ENCODE data around the gene FBXO10.

FBXO10 gene

DNA sequence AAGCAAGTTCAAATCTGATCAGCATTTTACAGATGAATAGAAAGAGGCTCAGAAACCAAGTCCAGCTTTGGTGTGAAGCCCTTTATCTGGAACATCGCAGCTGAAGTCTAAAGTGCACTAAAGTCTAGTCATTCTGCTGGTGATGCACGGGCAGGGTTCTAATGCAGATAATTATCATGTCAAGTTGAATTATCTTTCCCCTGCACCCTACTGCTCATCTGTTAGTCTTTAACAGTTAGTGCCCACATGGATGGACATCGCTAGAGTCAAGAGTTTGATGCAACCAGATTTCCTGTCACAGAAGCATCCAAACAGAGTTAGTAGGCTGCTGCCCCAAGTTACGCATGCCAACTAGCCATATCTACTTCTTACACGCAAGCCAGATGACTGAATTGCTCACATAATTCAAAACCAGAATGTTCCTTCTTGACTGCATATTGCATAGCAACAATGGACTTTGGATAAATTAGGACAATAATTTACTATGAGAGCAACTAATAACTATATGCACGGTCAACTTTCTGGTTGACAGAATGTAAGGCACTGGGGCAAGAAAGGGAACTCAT lies 17.8 kb upstream of the FBXO10 start:
- DNase-seq (ENCODE audit: low spot score) = no peak

DNA sequence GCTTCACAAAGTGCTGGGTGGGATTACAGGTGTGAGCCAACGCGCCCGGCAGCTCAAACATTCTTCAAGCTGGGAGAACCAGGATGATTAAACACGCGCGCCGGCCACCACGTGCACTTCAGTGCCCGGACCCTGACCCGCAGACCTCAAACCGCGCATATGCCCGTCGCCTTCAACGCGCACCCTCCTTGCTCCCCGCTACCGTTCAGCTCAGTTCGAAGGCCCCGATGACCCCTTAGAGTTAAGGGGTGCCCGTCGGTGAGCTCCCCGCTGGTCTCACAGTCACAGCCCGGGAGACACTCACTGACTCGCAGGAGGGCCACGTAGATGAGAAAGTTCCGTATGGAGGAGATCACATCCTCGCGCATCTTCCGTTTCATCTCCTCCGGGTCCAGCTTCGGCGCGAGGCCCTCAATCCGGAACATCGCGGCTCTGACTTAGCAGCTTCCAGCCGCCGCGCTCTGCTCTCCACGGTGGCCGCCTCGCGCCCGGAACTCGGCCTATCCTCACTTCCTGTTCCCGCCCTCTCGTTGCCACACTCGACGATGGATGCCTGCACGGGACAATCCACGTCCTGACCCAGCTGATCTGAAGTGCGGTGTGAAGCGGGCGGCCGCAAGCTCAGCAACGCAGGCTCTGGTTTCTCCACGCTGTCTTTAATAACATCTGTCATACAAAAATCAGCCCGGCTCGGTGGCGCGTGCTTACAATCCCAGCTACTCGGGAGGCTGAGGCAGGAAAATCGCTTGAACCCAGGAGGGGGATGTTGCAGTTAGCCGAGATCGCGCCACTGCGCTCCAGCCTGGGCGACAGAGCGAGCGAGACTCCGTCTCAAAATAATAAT lies 16.1 kb upstream of the FBXO10 start, which contains the start of gene TOMM5:
TSS of gene TOMM5 (minus strand) at position 490 of the 844 bp plus-strand sequence. CDS start at position 425, 65 bp downstream.
- peak; percentile 96 for DNase-seq (ENCODE audit: low spot score)

DNA sequence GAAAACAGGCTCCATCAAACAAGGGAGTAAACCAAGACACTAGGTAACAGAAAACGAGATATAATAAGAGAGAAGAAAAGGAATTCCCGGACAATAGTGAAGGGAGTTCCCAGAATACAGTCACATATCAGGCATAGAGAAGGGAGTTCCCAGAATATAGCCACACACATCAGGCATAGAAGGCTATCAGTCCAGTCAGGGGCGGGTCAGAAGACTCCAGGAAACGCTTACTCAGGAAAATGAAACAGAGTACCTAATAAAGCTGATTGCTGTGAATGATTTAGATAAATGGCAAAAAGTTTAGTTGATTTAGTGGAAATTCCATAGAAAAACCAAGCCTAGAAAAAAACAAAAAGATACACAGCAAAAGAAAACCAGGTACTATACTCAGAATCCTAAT lies 11.3 kb upstream of the FBXO10 start:
- no peak for DNase-seq (ENCODE audit: low spot score)

DNA sequence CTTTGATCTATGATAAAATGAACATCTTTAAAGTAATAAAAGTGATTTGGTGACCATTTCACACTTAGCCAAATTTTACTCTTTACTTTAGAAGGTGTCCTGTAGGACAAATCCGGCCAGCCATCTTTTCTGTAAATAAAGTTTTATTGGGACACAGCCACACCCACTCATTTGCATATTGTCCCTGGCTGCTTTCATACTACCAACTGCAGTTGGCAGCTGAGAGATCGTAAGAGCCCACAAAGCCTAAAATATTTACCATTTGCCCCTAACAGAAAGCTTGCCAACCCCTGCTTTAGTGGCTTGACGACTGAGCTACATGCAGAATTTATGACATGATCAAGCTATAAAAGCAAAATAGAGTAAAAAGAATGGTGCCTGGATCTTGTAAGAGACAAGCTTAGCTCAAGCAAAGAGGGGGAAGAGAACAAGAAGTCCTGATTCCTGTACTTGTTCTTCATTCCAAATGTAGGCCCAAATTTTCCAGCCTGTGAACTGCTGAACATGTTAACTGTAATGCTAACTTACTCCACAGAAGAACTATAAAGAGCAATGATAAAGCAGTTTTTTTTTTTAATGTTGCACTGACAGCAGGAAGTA lies 7.4 kb upstream of the FBXO10 start:
- no peak for DNase-seq (ENCODE audit: low spot score)

DNA sequence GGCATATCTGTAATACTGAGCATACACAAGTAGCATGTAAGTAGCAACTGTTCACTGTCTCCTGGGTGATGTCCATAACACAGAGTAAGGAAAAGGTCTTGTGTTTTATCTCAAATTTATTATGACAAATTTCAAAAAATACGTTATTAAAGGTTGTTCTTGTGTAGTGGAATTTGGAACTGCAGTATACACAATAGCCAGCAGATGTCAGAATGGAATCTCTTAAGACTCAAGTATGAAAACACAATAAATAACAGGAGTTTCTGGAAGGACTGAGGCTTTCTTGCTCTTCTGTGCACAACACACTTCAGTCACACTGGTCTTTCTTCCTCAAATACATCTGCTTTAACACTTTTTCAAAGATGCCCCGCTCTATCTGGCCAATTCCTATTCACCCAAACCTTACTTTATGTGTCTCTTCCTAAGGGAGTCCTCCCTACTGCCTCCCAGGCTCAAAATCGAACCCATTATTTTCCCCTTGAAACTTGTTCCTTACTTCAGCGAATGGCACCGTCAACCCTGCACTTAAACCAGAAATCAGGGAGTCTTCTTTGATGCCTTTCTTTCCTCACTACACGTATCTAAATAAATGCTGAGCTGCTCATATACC lies 6.5 kb upstream of the FBXO10 start:
- DNase-seq (ENCODE audit: low spot score) = peak; percentile 64

DNA sequence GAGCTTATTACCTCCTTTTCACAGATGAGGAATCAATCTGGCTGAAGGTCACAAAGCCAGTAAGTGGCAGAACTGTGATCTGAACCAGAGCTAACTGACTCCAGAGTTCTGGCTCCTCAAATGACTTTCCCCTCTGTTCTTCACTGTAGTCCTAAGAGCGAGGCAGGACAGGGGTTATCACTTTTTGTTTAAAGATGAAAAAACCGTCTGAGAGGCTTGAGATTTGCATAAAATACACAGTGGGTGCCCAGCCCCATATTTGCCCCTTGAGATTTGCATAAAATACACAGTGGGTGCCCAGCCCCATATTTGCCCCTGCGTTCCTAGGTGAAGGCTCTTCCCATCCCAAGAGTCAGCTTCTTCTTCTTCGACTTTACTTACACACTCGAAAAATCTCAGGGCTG lies 667 bp downstream of the FBXO10 start:
- DNase-seq (ENCODE audit: low spot score) = no peak

DNA sequence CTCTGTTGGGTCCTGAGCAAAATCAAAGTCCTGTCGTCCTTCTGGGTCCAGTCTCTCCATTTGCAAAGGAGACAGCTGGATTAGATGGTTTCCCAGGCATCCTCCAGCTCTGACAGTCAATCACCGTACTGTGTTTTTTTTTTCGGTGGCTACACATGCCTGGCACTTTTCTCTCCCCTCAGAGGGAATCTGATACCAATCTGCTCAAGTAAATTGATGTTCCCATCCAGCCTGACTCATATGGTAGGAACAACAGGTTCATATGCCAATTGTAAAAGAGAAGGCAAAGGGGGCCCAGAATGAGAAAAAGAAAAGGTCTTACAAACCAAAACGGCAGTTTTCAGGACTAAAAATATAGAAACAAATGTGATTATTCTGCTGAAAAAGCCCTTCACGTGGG lies 1.2 kb downstream of the FBXO10 start:
- peak; percentile 35 for DNase-seq (ENCODE audit: low spot score)

DNA sequence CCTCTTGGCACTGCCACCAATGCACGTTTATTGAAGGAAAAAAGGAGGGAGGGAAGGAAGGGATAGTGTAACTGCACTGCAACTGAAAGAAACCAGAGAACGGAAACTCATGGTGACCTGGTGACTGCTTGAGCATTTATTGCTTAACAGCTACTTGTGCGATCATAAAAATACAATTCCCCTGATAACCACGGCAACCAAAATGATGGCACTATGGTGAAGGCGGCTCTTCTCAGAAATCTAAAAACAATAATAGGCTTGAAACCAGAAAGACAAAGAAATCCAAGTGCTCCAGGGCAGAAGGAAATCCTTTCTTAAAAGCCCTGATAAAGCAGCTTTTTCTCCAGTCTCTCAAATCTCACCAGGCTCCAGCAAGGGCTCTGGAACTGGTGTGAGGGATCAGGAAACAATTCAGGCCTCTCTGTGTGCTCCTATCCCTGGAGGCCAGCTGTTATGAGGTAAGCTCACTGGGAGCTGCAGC lies 1.9 kb downstream of the FBXO10 start:
- no peak for DNase-seq (ENCODE audit: low spot score)

DNA sequence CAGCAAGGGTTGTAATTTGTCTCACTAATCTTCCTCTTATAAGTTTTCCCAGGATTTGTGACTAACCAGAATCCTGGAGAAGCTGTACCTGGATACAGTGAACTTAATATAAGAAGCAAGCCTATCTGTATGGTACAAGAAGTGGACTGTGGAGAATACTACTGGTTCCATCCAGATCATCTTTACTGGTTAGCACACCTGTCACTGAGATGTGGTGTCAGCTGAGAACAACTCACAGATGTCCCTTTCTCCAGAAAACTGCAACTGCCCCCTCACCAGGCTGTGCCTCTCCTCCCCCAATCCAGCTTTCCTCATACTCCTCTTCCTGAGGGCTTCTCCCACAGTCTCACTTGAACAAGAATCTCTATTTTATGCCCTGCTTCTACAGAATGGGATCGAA lies 4.9 kb downstream of the FBXO10 start:
- DNase-seq (ENCODE audit: low spot score) = no peak

DNA sequence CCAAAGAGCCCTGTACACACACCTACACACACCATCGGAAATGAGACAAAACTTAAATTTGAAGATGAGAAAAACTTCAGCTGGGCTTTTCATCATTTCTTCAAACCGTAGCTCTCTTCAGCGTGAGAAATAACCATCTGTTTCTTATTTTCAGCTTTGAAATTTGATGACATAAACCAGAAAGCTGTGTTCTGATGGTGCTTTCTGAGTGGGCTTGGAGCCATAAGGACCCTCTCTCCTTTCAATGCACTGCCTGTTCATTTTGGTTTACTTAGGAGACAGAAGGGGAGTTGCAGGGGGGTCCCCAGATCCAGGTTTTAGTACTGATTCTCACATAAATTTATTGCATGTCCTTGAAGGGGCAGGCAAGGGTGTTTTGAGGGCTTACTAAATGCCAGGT lies 9.5 kb downstream of the FBXO10 start:
- DNase-seq (ENCODE audit: low spot score) = no peak

DNA sequence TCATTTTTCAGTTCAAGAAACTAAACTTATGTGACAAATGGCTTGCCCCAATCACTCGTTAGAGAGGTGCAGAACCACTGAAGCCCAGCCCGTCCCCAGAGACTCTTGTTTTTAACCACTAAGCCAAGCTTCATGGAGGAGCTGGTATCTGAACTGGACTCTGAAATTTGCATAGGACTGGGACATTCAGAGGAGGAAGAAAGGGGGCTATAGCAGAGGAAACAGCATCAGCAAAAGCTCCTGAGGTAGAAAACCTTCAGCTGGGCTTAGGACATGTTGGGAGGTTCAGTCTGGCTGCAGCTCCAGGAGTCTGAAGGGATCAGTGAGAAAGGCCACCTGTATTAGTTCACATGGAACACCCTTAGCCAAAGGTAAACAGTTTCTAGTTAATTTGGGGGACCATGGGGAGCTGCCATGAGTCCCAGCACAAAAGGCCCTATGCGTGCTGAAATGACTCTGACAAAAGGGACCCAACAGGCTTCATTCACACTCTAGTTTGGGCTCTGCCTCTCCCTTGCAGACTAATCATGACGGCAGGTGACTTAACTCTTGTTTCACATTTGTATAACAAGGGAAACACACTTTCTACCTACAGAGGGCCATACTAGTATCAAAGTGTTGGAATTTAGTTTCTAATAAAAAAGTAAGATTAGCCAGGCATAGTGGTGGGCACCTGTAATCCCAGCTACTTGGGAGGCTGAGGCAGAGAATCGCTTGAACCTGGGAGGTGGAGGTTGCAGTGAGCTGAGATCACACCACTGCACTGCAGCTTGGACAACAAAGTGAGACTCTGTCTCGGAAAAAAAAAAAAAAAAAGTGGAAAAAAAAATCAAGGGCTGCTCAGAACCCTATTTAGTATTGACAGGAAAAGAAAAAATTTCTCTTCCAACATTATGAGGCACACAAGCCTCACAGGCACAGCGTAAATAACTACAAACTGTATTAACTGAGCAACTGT lies 10.2 kb downstream of the FBXO10 start:
- no peak for DNase-seq (ENCODE audit: low spot score)

DNA sequence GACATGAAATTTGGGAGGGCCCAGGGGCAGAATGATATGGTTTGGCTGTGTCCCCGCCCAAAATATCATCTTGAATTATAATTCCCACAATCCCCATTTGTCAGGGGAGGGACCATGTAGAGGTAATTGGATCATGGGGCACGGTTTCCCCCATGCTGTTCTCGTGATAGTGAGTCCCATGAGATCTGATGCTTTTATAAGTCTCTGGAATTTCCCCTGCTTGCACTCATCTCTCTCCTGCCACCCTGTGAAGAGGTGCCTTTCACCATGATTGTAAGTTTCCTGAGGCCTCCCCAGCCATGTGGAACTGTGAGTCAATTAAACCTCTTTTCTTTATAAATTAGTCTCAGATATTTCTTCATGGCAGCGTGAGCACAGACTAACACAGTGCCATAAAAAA lies 11.3 kb downstream of the FBXO10 start:
- no peak for DNase-seq (ENCODE audit: low spot score)

DNA sequence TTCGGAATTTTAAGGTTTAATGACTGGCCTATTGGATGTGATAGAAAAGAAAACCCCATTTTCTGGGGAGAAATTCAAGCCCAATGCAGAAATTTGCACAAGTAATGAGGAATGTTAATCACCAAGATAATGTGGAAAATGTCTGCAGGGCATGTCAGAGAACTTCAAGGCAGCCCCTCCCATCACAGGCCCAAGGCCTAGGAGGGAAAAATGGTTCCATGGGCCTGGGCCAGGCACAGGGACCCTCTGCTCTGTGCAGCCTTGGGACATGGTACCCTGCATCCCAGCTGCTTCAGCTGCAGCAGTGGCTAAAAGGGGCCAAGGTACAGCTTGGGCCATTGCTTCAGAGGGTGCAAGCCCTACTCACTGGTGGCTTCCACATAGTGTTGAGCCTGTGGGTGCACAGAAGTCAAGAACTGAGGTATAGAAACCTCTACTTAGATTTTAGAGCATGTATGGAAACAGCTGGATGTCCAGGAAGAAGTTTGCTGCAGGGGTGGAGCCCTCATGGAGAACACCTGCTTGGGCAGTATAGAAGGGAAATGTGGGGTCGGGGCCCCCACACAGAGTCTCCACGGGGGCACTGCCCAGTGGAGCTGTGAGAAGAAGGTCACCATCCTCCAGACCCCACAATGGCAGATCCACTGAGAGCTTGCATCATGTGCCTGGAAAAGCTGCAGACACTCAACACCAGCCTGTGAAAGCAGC lies 12.2 kb downstream of the FBXO10 start:
- no peak for DNase-seq (ENCODE audit: low spot score)

DNA sequence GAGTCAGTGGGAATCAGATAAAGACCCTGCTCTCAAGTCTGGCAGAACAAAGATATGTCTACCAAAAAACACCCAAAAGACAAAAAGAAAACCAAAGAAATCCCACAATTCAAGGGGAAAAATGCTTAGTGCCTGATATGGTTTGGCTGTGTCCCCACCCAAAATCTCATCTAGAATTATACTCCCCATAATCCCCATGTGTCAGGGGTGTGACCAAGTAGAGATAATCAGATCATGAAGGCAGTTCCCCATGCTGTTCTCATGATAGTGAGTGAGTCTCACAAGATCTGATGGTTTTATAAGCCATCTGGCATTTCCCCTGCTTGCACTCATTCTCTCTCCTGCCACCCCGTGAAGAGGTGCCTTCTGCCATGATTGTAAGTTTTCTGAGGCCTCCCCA lies 13.4 kb downstream of the FBXO10 start:
- no peak for DNase-seq (ENCODE audit: low spot score)

DNA sequence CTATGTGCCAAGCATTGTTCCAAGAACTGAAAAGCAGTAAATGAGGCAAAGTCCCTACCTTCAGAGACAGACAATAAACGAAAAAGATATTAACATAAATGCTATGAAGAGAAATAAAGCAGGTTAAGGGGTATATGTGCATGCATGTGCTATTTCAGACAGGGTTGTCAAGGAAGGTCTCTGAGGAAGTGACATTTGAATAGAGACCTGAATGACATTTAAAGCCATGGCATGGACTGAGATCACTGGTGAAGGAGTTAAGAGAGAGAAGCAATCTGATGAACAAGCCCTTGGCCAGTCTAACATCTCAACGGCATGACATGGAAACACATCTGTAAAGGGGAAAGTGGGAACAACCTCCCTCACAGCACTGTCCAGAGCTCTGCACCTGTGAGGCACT lies 14.5 kb downstream of the FBXO10 start:
- no peak for DNase-seq (ENCODE audit: low spot score)

DNA sequence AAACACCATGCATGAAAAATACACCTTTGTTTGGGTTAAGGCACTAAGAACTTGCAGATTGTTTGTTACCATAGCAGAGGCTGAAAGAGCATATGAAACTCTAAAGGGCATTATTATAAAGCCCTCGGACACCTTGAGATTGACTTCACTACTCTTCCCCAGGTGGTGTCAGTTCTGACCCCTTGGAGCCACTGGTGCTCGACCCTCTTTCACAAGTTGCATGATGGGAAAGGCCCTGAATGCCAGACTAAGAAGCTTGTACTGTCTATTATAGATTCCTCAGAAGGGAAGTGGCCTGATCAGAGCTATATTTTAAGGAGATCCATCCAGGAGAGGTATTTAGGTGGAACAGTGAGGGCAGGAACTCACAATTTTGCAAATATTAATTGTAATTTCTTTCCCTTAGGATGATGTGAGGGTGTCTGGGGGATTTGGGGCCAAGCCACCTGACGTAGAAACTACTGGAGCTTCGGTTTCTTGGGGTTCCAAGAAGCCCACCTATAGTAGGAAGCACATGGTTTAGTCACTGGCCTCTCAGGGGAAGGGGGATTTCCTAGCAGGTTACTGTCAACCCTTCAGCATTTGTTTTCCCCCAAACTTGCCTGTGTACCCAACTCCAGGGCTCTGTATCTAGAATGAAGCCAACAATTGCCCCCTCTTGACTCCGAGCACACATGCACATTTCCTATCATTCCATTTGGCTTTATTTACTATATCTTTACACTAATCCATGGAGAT lies 16.2 kb downstream of the FBXO10 start:
- DNase-seq (ENCODE audit: low spot score) = no peak

DNA sequence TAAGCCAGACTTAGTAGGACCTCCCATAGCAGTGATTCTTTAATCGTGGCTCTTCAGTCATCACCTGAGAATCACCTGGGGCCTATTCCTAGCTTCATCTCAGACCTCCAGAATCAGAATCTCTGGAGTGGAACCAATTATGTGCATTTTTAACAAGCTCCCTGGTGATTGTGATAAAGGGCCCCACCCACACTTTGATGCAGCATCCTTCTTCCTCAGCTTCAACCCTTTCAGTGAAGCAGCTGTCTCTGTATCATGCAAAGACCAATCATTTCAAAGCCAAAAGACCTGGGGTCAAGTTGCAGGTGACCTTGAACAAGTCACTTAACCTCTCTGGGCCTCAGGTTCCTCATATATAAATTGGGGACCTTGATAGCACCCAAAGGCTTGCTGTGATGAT lies 17.1 kb downstream of the FBXO10 start:
- no peak for DNase-seq (ENCODE audit: low spot score)

DNA sequence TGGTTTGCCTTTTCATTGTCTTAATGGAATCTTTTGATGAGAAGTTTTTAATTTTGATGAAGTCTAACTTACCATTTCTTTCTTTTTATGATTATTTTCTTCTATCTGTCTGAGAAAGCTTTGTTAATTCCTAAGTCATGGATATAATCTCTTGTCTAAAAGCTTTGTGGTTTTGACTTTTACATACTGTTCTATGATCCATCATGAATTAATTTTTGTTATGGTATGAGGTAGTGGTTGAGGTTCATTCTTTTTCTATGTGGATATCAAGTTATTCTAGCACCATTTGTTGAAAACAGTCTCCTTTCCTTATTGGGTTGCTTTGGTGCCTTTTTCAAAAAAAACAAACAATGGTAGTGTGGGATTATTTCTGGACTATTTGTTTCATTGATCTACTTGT lies 20.4 kb downstream of the FBXO10 start:
- no peak for DNase-seq (ENCODE audit: low spot score)

DNA sequence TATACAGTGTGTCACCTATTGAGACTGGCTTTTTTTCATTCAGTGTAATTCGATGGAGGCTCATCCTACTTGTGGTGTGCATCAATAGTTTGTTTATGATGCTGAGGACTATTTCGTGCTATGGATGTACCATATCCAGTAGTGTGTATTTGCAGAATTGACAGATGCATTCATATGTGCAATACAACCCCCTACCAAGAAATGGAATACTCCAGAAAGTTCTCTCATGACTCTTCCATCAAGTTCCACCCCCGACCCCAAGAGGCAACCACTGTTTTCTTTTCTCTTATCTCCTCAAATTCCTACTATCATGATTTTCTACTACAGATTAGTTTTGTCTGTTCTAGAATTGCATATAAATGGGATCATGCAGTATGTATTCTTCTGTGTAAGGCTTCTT lies 21.9 kb downstream of the FBXO10 start:
- no peak for DNase-seq (ENCODE audit: low spot score)

DNA sequence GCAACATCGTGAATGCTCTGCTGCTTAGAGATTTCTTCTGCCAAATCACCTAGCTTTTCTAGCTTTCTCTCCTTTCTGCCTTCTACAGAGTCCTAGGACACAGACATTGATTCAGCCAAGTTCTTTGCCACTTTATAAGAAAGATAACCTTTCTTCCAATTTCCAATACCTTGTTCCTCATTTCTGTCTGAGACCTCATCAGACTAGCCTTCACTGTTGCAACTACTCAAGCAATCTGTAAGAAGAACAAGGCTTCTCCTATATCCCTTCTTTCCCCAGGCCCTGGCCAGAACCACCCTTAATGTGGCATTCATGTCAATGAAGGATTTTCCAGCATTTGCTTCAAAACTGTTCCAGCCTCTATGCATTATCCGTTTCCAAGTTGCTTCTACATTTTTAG lies 24.3 kb downstream of the FBXO10 start:
- DNase-seq (ENCODE audit: low spot score) = no peak

Data from Ammon's horn (tissue), 1 donor.